DMS 273 (cell line): ENCODE results near the gene RTF1.

Experiments used
- DNase-seq: peaks from one replicate; lab custom pipeline; 2025; ENCODE audit not compliant: unreplicated experiment; lab: John Stamatoyannopoulos, UW

Gene RTF1

GRCh38 chr15:41502795-41503668 lies 86.1 kb downstream of the RTF1 start:
- DNase-seq, result no peak

GRCh38 chr15:41503669-41504010 lies 86.7 kb downstream of the RTF1 start:
- DNase-seq, result peak; percentile 25

- DNase-seq, result no peak
Measured at GRCh38 chr15:41504751-41505492, 88.0 kb downstream of the RTF1 start.

- no peak for DNase-seq
Measured at GRCh38 chr15:41505776-41506175, 88.9 kb downstream of the RTF1 start.

GRCh38 chr15:41506796-41507341 lies 90.0 kb downstream of the RTF1 start:
- DNase-seq, result no peak

GRCh38 chr15:41507820-41508290 lies 91.0 kb downstream of the RTF1 start:
- peak; percentile 35 for DNase-seq

- no peak for DNase-seq
Measured at GRCh38 chr15:41510728-41511127, 93.8 kb downstream of the RTF1 start.

GRCh38 chr15:41511331-41511898 lies 94.5 kb downstream of the RTF1 start:
- DNase-seq, result no peak

GRCh38 chr15:41511899-41512369 lies 95.0 kb downstream of the RTF1 start:
- DNase-seq, result peak; percentile 41

GRCh38 chr15:41512512-41512939 lies 95.6 kb downstream of the RTF1 start:
- no peak for DNase-seq

- peak; percentile 53 for DNase-seq
Measured at GRCh38 chr15:41512940-41513505, 96.1 kb downstream of the RTF1 start.

- DNase-seq, result no peak
Measured at GRCh38 chr15:41513506-41514227, 96.8 kb downstream of the RTF1 start, which contains the start of gene LTK. LTK (minus strand) TSS chr15:41513827; CDS start chr15:41513709, 118 bp downstream.

- peak; percentile 26 for DNase-seq
Measured at GRCh38 chr15:41517895-41518449, 101.1 kb downstream of the RTF1 start.

- no peak for DNase-seq
Measured at GRCh38 chr15:41520636-41521035, 103.7 kb downstream of the RTF1 start.

GRCh38 chr15:41521614-41522013 lies 104.7 kb downstream of the RTF1 start:
- DNase-seq, result no peak

- no peak for DNase-seq
Measured at GRCh38 chr15:41523097-41523496, 106.2 kb downstream of the RTF1 start.

GRCh38 chr15:41530363-41530956 lies 113.6 kb downstream of the RTF1 start:
- no peak for DNase-seq
